Stimulated activated CD8-positive, alpha-beta memory T cell treated with anti-CD3 and anti-CD28 coated beads, Interleukin-15, amount 100 ng/mL, for 48 hours (primary cell): Measurements from ENCODE around the gene UBALD1.

Experiments used
- DNase-seq, 2 donors: peaks; one replicate each; pipeline ENCODE4 v3.0.0-alpha.2; 2020; ENCODE audit warnings: low read depth in 2 of 2

UBALD1 gene

DNA sequence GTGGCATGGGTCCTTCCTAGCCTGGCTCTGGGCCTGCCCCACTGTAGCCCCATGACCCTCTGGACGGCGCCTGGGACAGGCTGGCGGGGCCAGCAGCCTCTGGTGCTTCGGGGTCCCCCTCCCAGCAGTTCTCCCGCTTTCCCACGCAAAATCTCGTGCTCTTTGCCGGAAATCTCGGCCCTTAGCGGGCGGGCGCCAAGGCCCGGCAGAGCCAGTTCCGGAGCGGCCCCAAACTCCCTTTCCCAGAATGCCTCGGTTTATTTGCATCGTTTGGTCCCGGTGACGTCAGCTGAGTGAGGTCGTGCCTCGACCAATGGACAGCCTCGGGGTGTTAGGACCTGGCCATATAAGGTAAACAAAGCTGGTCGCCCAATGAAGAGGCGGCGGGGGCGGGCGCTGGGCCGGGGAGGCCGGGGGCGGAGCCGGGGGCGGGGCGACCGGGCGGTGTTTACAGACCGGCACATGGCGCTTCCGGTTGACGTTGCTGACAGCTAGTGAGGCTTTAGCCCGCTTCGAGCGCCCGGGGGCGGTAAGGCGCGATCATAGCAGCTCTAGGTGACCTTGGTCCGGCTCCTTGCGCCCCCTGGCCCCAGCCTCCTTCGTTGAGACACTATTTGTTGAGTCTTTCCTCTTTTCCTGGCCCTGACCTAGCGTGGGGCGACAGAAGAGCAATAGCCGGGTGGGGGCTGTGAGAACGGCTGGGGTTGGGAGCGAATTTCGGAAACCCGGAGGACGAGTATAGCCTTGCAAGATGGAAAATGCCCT is 1.5 kb upstream of the UBALD1 start:
- DNase-seq = peak; percentile 98 to 99

- DNase-seq = no peak
Observed at GRCh38 chr16:4615384-4616046, 827 bp upstream of the UBALD1 start.

DNA sequence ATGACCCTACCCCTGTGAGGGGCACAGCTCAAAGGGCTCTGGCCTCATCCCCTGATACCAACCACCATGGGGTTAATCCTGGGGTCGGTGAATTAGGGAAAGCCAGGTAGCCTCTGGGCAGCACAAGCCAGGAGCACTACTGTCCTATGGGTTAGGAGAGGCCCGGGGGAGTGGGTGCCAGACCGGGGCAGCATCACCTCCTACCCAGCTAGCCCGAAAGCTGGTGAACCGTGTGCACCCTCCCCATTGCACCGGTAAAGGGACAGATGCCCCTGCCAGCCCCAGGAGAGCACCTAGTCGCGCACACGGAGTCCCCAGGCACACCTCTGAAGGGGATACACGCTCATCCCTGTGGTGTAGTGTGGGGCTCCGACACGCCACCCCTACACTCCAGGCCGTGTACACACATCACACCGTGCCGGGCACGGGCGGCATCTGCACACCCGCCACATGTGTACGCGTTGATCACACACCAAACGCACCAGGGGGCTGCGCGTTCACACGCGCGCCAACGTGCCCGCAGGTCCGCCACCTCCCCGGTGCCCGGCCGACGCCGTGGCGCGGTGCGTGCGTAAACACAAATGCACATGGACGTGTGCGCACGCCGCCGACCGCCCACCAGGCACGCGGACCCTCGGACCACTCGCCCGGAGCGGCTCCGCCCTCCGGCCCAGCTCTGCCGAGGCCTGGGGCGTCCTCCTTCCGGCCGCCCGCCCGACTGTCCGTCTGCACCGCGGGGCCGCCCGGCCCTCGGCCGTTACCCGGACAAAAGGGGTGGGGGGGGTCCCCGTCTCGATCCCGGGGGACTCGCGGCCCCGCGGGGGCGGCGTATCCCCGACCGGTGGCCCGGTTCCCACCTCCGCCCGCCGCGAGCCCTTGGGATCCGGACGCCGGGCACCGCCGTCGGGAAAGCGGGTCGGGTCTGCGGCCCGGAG is 785 bp downstream of the UBALD1 start:
- peak in 1 of 2 donors; percentile 41 for DNase-seq

- no peak for DNase-seq
Observed at GRCh38 chr16:4612977-4613635, 1.6 kb downstream of the UBALD1 start.

GRCh38 chr16:4612474-4612931 is 2.2 kb downstream of the UBALD1 start:
- DNase-seq = no peak

- DNase-seq = no peak
Observed at GRCh38 chr16:4611337-4612021, 3.2 kb downstream of the UBALD1 start.

DNA sequence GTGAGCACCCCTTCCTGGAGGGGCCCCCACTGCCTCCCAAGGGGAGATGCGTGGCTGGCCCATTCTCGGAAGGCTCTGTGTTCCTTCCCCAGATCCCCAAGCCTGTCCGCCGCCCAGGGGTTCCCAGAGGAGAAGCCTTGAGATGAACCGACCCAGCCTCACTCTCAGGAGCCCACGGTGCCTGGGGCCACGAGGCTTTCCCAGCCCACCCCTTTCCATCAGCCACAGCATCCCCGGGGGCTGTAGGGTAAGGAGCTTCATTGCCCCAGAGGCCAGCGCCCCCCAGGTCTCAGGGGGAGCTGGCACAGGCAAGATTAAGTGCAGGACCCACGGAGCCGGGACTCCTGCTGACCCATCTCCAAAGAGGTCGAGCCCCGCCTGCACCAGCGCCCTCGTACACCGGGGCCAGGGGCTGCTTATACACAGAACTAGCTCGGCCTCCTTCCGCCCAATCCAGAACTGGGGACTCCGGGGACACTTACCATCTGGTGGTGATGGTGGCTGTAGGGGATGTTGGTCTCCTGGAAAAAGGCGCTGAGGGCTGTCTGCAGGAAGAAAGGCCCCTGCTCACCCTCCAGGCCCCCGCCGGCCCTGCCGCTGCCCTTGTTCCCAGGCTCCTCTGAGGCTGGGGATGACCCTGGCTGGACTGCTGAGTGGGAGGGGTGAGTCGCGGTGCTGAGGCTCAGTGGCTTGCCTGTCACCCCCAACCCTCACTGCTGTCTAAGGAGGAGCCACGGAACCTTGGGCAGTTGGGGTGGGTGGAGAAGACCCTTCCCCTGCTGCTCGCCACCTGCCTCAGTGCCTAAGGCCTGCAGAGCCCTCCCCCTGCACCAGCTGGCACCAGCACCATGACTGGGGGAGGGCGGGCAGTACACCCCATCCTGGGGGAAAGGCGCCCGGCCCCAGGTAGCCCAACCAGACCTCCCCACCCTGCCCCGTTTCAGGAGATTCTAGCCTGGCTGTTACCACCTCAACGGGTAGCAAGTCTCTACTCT is 4.4 kb downstream of the UBALD1 start:
- DNase-seq = no peak

GRCh38 chr16:4609200-4610010 is 5.3 kb downstream of the UBALD1 start:
- no peak for DNase-seq

DNA sequence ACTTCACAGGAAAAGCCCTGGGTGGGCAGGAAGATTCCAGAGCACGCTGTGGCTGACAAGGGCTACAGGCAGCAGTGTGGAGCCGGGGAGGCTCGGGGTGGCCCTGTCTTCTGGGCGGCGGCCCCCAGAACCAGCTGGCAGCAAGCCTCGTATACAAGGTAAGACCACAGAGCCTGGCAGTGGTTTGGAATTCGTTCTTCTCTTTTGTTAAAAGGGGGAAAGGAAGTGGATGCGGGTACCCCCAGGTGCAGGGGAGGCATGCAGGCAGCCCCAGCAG is 6.0 kb downstream of the UBALD1 start:
- DNase-seq = no peak

- DNase-seq = no peak
Observed at GRCh38 chr16:4607841-4608703, 6.6 kb downstream of the UBALD1 start.

- DNase-seq = no peak
Observed at GRCh38 chr16:4606354-4606753, 8.3 kb downstream of the UBALD1 start.

DNA sequence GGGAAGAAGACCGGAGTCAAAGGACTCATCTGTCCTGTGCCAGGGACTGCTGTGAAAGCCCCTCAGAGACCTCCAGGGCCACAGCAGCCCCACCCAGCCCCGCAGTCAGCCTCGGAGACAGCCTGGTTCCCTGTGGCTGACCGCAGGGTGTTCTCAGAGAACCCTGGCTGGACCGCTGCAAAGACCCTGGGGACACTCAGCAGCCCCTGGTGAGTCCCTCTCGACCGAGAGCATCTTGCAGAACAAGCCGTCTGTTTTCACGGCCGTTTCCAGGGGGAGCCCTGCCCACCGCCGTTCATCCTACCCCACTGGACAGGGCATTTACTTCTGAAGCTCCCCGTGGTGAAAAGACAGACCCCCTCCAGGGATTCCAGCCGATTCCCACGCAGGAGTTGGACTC is 10.3 kb downstream of the UBALD1 start:
- no peak for DNase-seq

- no peak for DNase-seq
Observed at GRCh38 chr16:4603624-4604170, 11.0 kb downstream of the UBALD1 start.

DNA sequence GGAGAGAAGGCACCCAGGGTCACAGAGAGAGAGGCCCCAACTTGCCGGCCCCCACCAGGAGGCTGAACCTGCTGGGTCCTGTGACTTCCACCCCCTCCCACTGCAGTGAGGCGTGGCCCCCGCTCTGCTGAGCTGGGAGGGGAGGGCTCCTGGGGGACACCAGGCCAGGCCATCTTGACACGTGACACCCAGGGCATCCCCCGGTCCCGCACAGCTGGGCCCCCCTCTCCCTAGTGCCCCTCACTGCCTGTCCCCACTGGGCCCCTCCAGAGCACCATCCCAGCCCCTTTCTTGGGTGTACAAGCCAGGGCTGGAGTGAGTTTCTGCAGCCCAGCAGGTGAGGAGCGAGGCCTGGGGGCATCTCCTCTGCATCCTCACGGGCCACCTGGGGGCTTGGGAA is 12.4 kb downstream of the UBALD1 start:
- DNase-seq = no peak

DNA sequence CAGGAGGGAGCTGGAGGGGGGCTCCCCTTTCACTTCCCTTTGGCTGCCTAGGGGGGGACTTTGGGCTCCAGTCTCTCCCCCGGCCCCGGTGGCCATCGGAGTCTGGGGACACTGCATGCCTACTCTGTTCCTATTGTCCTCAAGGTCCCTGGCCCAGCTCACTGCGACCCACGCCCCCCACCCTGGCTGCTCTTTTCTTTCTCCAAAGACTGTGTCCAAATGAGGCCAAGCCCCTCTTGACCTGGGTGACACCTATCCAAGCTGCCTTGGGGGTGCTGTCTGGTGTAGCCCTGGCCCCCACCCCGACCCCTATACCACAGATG is 12.9 kb downstream of the UBALD1 start:
- no peak for DNase-seq

DNA sequence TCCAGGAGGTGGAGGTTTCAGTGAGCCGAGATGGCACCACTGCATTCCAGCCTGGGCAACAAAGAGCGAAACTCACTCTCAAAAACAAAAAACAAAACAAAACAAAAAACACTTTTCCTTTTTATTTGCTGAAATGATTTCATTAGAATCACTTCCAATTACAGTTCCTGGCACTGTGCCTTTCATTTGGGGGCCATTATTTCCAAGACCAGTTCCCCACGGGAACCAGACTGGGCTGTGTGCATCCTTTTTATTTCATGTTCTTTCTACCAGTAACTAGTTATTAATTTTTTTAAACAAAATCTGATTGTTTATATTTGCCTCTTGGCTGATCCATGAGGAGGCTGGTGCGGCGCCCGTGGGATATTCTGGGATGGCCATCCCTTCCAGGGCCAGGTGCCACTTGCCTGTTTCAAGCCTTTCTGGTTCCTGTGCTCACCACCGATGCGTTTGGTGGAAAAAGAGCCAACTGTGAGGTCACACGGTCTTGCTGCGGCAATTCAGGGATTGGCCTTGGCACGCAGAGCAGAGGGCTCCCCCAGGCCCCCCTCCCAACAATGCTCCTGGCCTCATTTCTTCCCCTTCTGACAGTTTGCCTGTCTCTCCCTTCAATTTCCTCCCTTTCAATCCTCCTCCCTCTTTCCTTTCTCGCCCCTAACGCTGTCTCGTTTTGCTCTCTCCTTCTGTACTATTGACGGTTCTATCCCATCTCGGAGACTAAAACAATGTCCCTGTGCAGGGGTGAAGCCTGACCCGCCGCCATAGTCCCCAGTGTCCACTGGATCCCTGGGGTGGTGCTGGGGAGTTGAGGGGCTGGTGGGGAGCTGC is 13.4 kb downstream of the UBALD1 start:
- DNase-seq = no peak

- no peak for DNase-seq
Observed at GRCh38 chr16:4599545-4599944, 15.1 kb downstream of the UBALD1 start.
